Inferior parietal cortex (tissue), 1 donor: ENCODE results near the gene WNT9A.
"Not testable (repeated sequence)": the region's sequence is repeated elsewhere in the genome, so short reads cannot be mapped to it uniquely, and the experiment has no call there.

Experiments
- DNase-seq: peaks from one replicate; pipeline ENCODE4 v3.0.0-alpha.2; 2016; ENCODE audit errors: extremely low spot score

The WNT9A gene

DNA sequence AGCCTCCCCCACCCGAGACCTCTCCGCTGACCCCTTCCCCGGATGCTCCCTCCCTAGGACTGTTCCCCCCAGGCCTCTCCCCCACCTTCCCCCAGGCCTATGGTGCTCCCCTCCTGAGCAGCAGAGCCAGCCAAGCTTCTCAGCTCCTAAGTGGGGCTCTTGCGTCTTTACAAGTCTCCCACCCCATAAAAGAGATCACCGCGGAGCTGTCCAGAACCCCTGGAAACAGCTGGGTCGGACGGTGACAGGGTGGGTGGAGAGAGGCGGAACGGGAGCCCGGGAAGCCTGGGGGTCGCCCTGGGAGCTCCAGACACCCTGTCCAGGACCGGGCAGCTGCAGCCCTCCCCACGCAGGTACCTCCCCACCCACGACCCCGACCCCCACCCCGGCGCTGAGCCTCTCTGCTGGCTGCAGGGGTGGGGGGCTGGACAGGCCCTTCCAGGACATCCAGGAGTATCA lies 61.2 kb downstream of the WNT9A start:
- DNase-seq, result no peak

DNA sequence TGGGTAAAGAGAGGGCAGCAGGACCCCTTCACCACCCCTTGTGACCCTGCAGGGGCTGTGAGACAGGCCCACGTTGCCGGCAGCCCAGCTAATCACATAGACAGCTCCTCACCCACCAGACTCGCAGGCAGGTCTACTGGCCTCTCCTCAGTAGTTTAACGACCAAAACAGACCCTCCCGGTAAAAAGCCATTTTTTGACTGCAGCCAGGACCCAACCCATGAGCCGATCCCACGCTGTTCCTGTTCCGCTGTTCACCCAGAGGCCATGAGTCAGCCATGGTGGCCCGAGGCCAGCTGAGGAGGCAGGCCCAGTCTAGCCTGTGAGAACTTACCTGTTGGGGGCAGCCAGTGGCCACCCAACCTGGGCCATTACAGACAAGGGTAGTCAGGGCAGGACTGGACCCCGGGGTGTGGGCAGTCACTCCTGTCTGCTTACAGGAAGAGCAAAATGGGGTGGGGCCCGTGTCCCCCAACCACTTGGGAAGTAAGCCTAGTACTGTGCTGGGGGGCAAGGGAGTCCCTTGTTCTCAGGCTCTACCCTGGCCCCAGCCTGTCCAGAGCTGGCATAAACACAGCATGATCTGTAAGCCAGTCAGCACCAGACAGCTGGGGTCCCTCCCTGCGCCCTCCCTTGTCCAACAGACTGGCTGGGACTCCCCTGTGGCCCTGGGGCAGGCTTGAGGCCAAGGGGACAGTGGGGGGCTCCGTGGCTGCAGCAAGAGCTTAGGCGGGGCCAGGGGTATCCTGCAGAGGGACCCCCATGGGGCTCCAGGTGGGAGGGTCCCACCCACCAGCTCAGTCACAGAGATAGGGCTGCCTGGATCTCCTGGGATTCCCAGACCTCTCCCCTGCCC lies 61.9 kb downstream of the WNT9A start:
- DNase-seq, result no peak

DNA sequence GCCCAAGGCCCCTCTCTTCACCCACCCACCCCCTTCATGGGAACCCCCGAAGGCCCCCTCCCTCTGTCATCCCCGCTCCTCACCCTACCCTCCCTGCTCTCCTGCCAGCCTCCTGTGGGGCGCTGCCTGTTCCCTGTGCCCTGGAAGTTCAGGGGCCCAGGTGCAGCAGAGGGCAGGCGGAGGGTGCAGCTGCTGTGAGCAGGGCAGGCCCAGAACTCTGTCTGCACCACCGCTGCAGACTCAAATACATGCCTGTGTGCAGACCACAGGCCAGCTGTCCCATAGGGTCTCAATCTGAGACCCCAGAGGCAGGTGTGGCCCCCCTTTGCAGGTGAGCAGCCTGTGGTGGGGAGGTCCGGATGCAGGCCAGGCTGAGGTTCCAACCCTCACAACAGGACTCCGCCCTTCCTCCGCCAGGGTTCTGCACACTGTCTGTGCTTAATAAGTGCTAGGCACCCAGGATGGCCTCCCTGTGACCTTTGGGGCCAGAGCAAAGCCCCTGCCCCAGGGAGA lies 62.5 kb downstream of the WNT9A start:
- no peak for DNase-seq

DNA sequence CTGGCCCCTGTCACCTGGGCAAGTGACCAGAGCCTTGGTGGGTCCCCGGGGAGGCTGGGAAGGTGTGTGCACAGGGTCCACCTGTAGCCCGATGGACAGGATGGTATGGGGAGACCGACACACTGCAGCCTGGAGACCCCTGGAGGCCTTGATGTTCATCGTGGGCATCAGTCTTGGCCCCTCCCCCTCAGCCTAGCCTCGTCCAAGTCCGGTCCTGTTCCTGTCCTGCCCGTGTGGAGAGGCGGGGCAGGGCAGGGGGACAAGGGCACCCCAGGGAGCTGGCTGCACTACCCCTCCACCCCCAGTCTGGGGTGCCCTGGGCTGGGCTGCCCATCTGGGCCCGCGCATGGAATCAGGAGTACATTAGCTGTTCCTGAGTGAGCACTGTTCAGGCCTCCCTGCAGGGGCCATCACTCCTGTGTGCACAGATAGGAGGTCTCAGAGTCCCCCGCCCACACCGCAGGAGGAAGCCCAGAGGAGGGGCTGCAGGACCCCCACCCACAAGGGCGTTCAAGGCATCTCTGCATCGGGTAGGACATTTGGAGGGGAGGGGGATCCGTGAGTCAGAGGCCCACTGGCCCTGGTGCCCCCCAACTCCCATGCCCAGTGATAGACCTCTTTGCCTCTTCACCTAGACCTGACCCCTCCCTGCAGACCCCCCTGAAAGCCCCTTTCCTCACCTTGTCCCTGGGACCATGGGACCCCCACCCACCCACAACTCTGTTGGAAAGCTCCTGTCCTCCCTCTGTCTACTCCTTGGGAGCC lies 63.2 kb downstream of the WNT9A start:
- DNase-seq, result no peak

DNA sequence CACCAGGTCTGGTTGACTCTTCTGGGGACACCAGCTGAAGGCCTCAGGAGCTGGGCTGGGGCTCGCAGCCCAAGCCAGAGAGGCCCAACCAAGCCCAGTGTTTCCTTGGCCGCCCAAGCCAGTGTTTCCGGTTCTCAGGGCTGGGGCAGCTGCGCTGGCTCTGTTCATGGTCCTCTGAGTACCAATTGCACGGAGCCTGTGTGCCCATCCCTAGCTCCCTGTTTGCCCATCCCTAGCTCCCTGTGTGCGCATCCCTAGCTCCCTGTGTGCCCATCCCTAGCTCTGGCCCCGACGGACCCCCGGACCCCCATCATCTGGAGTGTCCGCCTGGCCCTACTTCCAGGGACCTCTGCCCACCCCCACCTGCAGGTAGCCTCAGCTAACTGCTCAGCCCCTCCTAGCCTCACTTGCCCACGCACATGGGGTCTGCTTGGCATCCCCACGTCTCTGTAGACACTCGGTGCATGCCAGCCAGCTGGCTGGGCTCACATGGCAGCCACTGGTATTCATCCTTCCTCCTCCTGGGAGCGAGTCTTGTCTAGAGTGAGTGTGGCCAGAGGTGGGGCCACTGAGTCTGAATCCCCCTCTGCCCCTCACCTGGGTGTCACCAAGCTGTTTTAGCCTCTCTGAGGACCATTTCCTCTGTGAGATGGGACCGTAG lies 64.0 kb downstream of the WNT9A start:
- DNase-seq, result no peak

DNA sequence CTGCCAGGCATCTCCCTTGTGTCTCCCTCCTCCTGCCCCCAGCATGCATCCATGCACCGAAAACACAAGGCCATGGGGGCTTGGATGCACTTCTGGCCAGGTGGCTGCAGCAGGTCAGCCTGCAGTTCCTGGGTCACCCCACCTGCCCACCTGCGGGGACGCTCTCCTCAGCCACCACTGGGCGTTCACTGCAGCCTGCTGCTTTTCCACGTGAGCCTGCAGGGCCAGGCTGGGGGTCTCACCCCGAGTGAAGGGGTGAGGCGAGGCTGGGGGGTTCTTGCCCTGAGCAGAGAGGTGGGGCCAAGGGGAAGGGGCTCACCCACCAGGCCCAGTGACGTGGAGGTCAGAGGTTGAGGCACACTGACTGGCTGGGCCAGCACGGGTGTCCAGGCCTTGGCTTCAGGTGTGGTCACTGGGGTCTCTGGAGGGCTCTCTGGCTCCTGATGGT lies 64.6 kb downstream of the WNT9A start:
- no peak for DNase-seq

DNA sequence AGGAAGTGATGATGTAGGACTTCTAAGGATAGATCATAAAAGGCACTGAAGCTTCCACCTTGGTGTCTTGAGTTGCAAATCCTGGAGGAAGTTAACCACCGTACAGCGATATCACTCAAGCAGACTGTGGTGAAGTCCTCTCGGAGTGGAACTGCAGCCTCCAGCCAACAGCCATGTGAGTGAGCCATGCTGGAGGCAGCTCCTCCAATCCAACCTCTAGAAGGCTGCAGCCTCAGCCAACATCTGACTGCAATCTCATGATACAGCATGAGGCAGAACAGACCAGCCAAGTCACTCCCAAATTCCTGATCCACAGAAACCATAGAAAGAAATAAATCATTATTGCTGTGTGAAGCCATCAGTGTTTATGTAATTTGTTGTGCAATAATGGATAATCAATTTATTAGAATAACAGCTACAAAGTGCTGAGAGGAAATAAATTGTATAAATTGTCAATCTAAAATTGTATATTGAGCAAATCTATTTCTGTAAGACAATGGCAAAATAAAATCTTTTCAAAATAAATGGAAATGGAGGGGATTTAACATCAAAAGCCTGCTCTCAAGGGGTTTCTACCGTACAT lies 67.3 kb downstream of the WNT9A start:
- no peak for DNase-seq

DNA sequence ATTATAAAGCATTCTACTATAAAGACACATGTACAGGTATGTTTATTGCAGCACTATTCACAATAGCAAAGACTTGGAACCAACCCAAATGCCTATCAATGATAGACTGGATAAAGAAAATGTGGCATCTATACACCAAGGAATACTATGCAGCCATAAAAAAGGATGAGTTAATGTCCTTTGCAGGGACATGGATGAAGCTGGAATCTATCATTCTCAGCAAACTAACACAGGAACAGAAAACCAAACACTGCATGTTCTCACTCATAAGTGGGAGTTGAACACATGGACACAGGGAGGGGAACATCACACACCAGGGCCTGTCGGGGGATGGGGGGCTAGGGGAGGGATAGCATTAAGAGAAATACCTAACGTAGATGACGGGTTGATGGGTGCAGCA lies 69.9 kb downstream of the WNT9A start:
- DNase-seq, result not testable (repeated sequence)

DNA sequence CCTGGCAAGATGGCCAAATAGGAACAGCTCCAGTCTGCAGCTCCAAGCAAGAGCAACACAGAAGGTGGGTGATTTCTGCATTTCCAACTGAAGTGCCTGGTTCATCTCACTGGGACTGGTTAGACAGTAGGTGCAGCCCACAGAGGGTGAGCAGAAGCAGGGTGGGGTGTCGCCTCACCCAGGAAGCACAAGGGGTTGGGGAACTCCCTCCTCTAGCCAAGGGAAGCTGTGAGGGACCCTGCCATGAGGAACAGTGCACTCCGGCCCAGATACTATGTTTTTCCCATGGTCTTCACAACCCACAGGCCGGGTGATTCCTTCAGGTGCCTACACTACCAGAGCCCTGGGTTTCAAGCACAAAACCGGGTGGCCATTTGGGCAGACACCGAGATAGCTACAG lies 75.8 kb downstream of the WNT9A start:
- DNase-seq, result not testable (repeated sequence)

DNA sequence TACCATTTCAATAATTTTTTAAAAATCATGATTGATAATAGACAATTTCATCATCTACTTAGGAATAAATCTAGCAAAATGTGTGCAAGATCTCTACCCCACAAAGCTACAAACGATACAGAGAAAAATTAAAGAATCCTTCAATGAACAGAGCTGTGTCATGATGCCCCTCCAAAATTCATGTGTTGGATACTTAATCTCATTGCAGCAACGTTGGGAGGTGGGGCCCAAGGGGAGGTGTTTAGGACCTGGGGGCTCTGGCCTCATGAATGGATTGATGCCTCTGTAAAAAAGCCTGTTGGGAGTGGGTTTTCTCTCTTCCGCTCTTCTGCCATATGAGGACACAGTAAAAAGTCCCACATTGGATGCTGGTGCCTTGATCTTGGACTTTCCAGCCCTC lies 77.4 kb downstream of the WNT9A start:
- DNase-seq, result no peak

DNA sequence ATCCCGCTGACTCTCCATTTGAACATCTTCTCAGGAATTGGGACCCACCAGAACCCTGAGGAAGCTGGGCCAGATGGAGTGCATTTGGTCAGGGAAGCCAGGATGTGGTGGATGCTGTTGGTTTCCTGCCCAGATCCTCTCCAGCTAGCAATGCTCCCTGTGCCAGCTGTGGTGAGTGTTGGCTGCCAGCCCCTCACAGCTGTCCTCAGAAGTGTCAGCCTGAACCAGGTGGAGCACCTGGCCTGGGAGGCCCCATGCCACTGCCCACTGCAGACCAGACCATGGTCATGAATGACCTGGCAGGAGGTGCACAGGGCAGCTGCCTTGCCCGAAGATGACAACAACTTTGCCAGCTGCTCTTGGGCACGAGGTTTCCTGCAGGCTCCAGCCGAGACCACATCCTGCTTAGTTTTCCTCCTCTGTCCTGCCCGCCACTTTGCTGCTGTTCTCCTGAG lies 77.9 kb downstream of the WNT9A start:
- no peak for DNase-seq

DNA sequence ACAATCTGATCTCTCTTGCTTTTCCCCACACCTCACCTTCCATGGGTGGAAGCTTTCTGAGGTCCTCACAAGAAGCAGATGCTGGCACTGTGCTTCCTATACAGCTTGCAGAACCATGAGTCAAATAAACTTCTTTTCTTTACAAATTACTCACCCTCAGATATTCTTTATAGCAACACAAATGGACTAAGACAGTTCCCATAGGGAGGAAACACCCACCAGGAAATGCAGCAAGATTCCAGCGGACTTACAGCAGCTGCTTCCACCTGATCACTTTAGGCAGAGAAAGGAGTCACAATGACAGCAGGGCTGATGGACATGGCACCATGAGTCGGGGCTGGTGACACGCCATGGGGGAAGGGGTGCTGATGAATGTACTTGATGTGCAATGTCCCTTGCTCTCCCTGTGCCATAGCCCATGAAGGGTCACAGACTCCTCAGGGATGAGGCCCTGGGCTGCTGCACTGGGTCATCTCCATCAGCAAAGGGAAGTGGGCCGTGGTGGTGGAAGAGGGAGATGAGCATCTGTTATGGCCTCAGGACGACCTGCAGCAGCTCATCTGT lies 78.4 kb downstream of the WNT9A start:
- DNase-seq, result no peak
